OCI-LY1 (cell line): ENCODE results near the gene TDRD12.

Experiments
- CTCF ChIP-seq: fragments of 200-600 bp; sonication (generic), shearing (Covaris generic); IDR thresholded peaks from 2 replicates; pipeline ENCODE4 v1.5.1; 2017; ENCODE audit warnings: mild to moderate bottlenecking, antibody characterized with exemption, low read length, moderate library complexity, mixed read lengths
- EZH2 ChIP-seq: fragments of 200-600 bp; sonication (generic), shearing (Covaris generic); IDR thresholded peaks from 2 replicates; pipeline ENCODE4 v1.8.0; 2017; ENCODE audit warnings: borderline replicate concordance, mixed run types, mild to moderate bottlenecking, antibody characterized with exemption, low read length, moderate library complexity, mixed read lengths

- TF ChIP-seq EZH2, result no peak
- TF ChIP-seq CTCF, result no peak
Measured at GRCh38 chr19:32771596-32771995, 52.0 kb downstream of the TDRD12 start.
